ENCODE results near the gene ATG7. TPM values are rescaled to one million over a fixed set of nuclear protein-coding genes. Genes with fewer than 3 reads are reported as not detected.

The ATG7 gene
- total and polyA plus RNA-seq, 4 donors: 7.4 to 53.8 (median 15.6) TPM

GRCh38 chr3:11552289-11553264 is 280.4 kb downstream of the ATG7 start:
- H3K4me3 ChIP-seq (ENCODE audit: low read depth in 1 of 3, low read length in 3 of 3): no peak overlapping the region
- no peaks in the 10 kb centered on the region for H3K9me3 ChIP-seq (ENCODE audit: control insufficient read depth in 4 of 4, low read length in 3 of 4)
- no peak for DNase-seq (ENCODE audit: low spot score)
- no peak overlapping the region for H3K27ac ChIP-seq (ENCODE audit: low read depth in 1 of 2, low read length in 2 of 2)
- no peak for TF ChIP-seq TAF1 (conservative IDR thresholded peaks at IDR 0.05)
- TF ChIP-seq REST (IDR thresholded peaks at IDR 0.05): no peak
- TF ChIP-seq RAD21 (IDR thresholded peaks at IDR 0.05): no peak
- no peak for TF ChIP-seq HNF4A (conservative IDR thresholded peaks at IDR 0.05)
- no peak for TF ChIP-seq RXRA (IDR thresholded peaks at IDR 0.05)
- TF ChIP-seq MAX (IDR thresholded peaks at IDR 0.05): no peak
- no peak for TF ChIP-seq HNF4G (IDR thresholded peaks at IDR 0.05)
- H3K27me3 ChIP-seq (ENCODE audit: control insufficient read depth in 4 of 4, insufficient read depth in 4 of 4, low read length in 3 of 4): no peaks in the 10 kb centered on the region
- H3K4me1 ChIP-seq (ENCODE audit: control insufficient read depth in 4 of 4, insufficient read depth in 4 of 4, low read length in 3 of 4): peaks cover 5 to 14% (median 8%) of the 10 kb centered on the region in 4 donors
- H3K36me3 ChIP-seq (ENCODE audit: control insufficient read depth in 4 of 4, insufficient read depth in 3 of 4, low read depth in 1 of 4, low read length in 3 of 4): peaks cover 0 to 10% (median 4%) of the 10 kb centered on the region in 4 donors
- WGBS: 96% methylated on average over 16 of the region's 16 CpGs
- no peak overlapping the region for H3K9ac ChIP-seq (ENCODE audit: low read depth in 1 of 2, low read length in 2 of 2)

- Histone ChIP-seq H3K36me3 (ENCODE audit: control insufficient read depth in 4 of 4, insufficient read depth in 3 of 4, low read depth in 1 of 4, low read length in 3 of 4) (peaks cover 0 to 17% (median 8%) of the 10 kb centered on the region in 4 donors), H3K9me3 (ENCODE audit: control insufficient read depth in 4 of 4, low read length in 3 of 4) (no peaks in the 10 kb centered on the region), H3K4me1 (ENCODE audit: control insufficient read depth in 4 of 4, insufficient read depth in 4 of 4, low read length in 3 of 4) (peaks cover 5 to 14% (median 8%) of the 10 kb centered on the region in 4 donors), H3K4me3 (ENCODE audit: low read depth in 1 of 3, low read length in 3 of 3) (no peak overlapping the region), H3K27me3 (ENCODE audit: control insufficient read depth in 4 of 4, insufficient read depth in 4 of 4, low read length in 3 of 4) (no peaks in the 10 kb centered on the region), H3K27ac (ENCODE audit: low read depth in 1 of 2, low read length in 2 of 2) (no peak overlapping the region), H3K9ac (ENCODE audit: low read depth in 1 of 2, low read length in 2 of 2) (no peak overlapping the region)
- WGBS: 70% methylated on average over 17 of the region's 17 CpGs
- no peak for TF ChIP-seq SP1 (IDR thresholded peaks at IDR 0.05)
- no peak for TF ChIP-seq JUND (IDR thresholded peaks at IDR 0.05)
- no peak for TF ChIP-seq ZBTB33 (IDR thresholded peaks at IDR 0.05)
- no peak for TF ChIP-seq ATF3 (IDR thresholded peaks at IDR 0.05)
- TF ChIP-seq REST (IDR thresholded peaks at IDR 0.05): no peak
- no peak for TF ChIP-seq HNF4A (conservative IDR thresholded peaks at IDR 0.05)
- TF ChIP-seq NR2F2 (IDR thresholded peaks at IDR 0.05): no peak
- no peak for TF ChIP-seq HNF4G (IDR thresholded peaks at IDR 0.05)
- TF ChIP-seq RXRA (IDR thresholded peaks at IDR 0.05): no peak
- no peak for TF ChIP-seq GABPA (IDR thresholded peaks at IDR 0.05 in 1 of 2, conservative IDR thresholded peaks at IDR 0.05 in 1 of 2)
- no peak for TF ChIP-seq MAX (IDR thresholded peaks at IDR 0.05)
- no peak for TF ChIP-seq EGR1 (IDR thresholded peaks at IDR 0.05; ENCODE audit: low read depth in 2 of 2)
- TF ChIP-seq TAF1 (conservative IDR thresholded peaks at IDR 0.05): no peak
- TF ChIP-seq RAD21 (IDR thresholded peaks at IDR 0.05): no peak
- no peak for TF ChIP-seq CTCF (IDR thresholded peaks at IDR 0.05; ENCODE audit: low read depth, low read length, missing input control)
- no peak for DNase-seq (ENCODE audit: low spot score)
Observed at GRCh38 chr3:11553436-11554235, 281.4 kb downstream of the ATG7 start.
